HCT116 (cell line): ENCODE results near the gene PPP1CC. TPM values are rescaled to one million over a fixed set of nuclear protein-coding genes. Genes with fewer than 3 reads are reported as not detected.

Experiments
- ATAC-seq: fragments of 200-7000 bp; cut with Tn5 transposase; 2 replicates; pipeline ENCODE4 v1.9.1; 2020; ENCODE audit warnings: mild to moderate bottlenecking, moderate library complexity
- BruUV-seq: library from RNA; stranded (reverse); fragments of 400-500 nt; replicated peaks from 2 replicates; lab custom pipeline; 2021; lab: Mats Ljungman, UMichigan
- CTCF ChIA-PET: fragments of 300-600 bp; sonication (Branson Sonifier 250); formaldehyde crosslinking; loops from one replicate; lab custom pipeline; 2021; ENCODE audit warnings: antibody characterized with exemption; lab: Charles Lee
- POLR2A ChIA-PET: fragments of 300-600, 350-600 bp; sonication (Branson Sonifier 250); formaldehyde crosslinking; loops from one replicate; lab custom pipeline; 2021; ENCODE audit warnings: antibody characterized with exemption; lab: Charles Lee
- RAD21 ChIA-PET, 2 experiments: fragments of 300-600 bp; sonication (Branson Sonifier 250); formaldehyde crosslinking; loops; one replicate each; lab custom pipeline; 2023; ENCODE audit warnings: low total read pairs in 2 of 2; ENCODE audit not compliant: uncharacterized antibody in 2 of 2, unreplicated experiment in 2 of 2, low non-redundant PET in 1 of 2; lab: Charles Lee
- DNase-seq: peaks from one replicate; pipeline ENCODE4 v3.0.0-alpha.2; 2010; ENCODE audit warnings: low read depth, low spot score
- H2AFZ ChIP-seq: fragments of 200-600 bp; shearing (Covaris generic), sonication (generic); 2 replicates; pipeline ENCODE4 v1.6.1; 2017; ENCODE audit warnings: low read depth, mixed run types, mixed read lengths, antibody characterized with exemption, low read length; ENCODE audit not compliant: poor library complexity, severe bottlenecking
- H3K27ac ChIP-seq: 2 replicates; pipeline ENCODE4 v1.5.1; 2012; ENCODE audit warnings: low read depth, low read length
- H3K27me3 ChIP-seq: fragments of 200-600 bp; sonication (generic); 2 replicates; pipeline ENCODE4 v1.6.1; 2016; ENCODE audit warnings: mixed run types, low read length, mixed read lengths; ENCODE audit not compliant: insufficient read depth
- H3K36me3 ChIP-seq, 2 experiments: fragments of 200-500 bp in 1 of 2; fragments of 200-600 bp in 1 of 2; sonication (Bioruptor generic) in 1 of 2; sonication (generic) in 1 of 2; 2 replicates each; pipeline versions ENCODE4 v1.5.1 to v1.6.1; 2014 to 2016; ENCODE audit warnings: low read length in 2 of 2, inconsistent platforms in 1 of 2, mixed read lengths in 1 of 2, mixed run types in 1 of 2; ENCODE audit not compliant: insufficient read depth in 2 of 2, control insufficient read depth in 1 of 2
- H3K4me1 ChIP-seq, 2 experiments: fragments of 200-600 bp in 1 of 2; sonication (generic) in 1 of 2; 2 replicates each; pipeline versions ENCODE4 v1.5.1 to v1.6.1; 2012 to 2017; ENCODE audit warnings: low read length in 2 of 2, inconsistent platforms in 1 of 2, mild to moderate bottlenecking in 1 of 2, mixed read lengths in 1 of 2, mixed run types in 1 of 2, moderate library complexity in 1 of 2; ENCODE audit not compliant: insufficient read depth in 2 of 2, control insufficient read depth in 1 of 2
- H3K4me2 ChIP-seq: fragments of 200-600 bp; sonication (generic); 2 replicates; pipeline ENCODE4 v1.6.1; 2017; ENCODE audit warnings: mixed run types, low read length, mixed read lengths
- H3K4me3 ChIP-seq, 2 experiments: fragments of 200-600 bp in 1 of 2; sonication (generic) in 1 of 2; replicated peaks in 1 of 2; 2 replicates each; pipeline ENCODE4 v1.5.1; 2011 to 2016; ENCODE audit warnings: low read length in 2 of 2, control low read depth in 1 of 2, low read depth in 1 of 2, mild to moderate bottlenecking in 1 of 2, mixed read lengths in 1 of 2, mixed run types in 1 of 2
- H3K79me2 ChIP-seq: fragments of 200-600 bp; sonication (generic); 2 replicates; pipeline ENCODE4 v1.6.1; 2017; ENCODE audit warnings: mild to moderate bottlenecking, mixed run types, low read length, moderate library complexity, mixed read lengths; ENCODE audit not compliant: insufficient read depth
- H3K9ac ChIP-seq: fragments of 200-600 bp; sonication (generic); 2 replicates; pipeline ENCODE4 v1.6.1; 2016; ENCODE audit warnings: low read length, mixed read lengths
- H3K9me2 ChIP-seq: fragments of 200-600 bp; sonication (generic), shearing (Covaris generic); 2 replicates; pipeline ENCODE4 v1.6.1; 2017; ENCODE audit warnings: mixed run types, mild to moderate bottlenecking, moderate library complexity; ENCODE audit not compliant: insufficient read depth
- H3K9me3 ChIP-seq, 2 experiments: fragments of 200-500 bp in 1 of 2; fragments of 200-600 bp in 1 of 2; sonication (Bioruptor generic) in 1 of 2; sonication (generic) in 1 of 2; 2 replicates each; pipeline ENCODE4 v1.6.1; 2014 to 2017; ENCODE audit warnings: low read length in 2 of 2, mixed read lengths in 2 of 2, inconsistent platforms in 1 of 2, low read depth in 1 of 2, mild to moderate bottlenecking in 1 of 2, mixed run types in 1 of 2, moderate library complexity in 1 of 2; ENCODE audit not compliant: control insufficient read depth in 1 of 2, insufficient read depth in 1 of 2
- H4K20me1 ChIP-seq: fragments of 200-600 bp; sonication (generic), shearing (Covaris generic); 2 replicates; pipeline ENCODE4 v1.6.1; 2017; ENCODE audit warnings: mixed run types, mild to moderate bottlenecking, moderate library complexity; ENCODE audit not compliant: insufficient read depth
- CBX3 ChIP-seq: IDR thresholded peaks from 2 replicates; pipeline ENCODE4 v1.6.1; 2012; ENCODE audit warnings: low read depth
- CEBPB ChIP-seq: IDR thresholded peaks from 2 replicates; pipeline ENCODE4 v1.6.1; 2012; ENCODE audit warnings: low read depth
- EGR1 ChIP-seq: IDR thresholded peaks from 2 replicates; pipeline ENCODE4 v1.6.1; 2012; ENCODE audit warnings: low read depth
- ELF1 ChIP-seq: IDR thresholded peaks from 2 replicates; pipeline ENCODE4 v1.6.1; 2012; ENCODE audit warnings: low read depth, borderline replicate concordance
- EZH2phosphoT487 ChIP-seq: fragments of 200-600 bp; IDR thresholded peaks from 2 replicates; pipeline ENCODE4 v1.6.1; 2018; ENCODE audit warnings: antibody characterized with exemption, borderline replicate concordance
- JUND ChIP-seq: IDR thresholded peaks from 2 replicates; pipeline ENCODE4 v1.6.1; 2012
- POLR2A ChIP-seq: IDR thresholded peaks from 2 replicates; pipeline ENCODE4 v1.7.0; 2011; ENCODE audit warnings: borderline replicate concordance; ENCODE audit not compliant: insufficient read depth, insufficient read length; ENCODE audit errors: extremely low read depth
- POLR2AphosphoS5 ChIP-seq: IDR thresholded peaks from 2 replicates; pipeline ENCODE4 v1.6.1; 2011; ENCODE audit warnings: mild to moderate bottlenecking, low read depth, low read length, moderate library complexity
- RAD21 ChIP-seq: IDR thresholded peaks from 2 replicates; pipeline ENCODE4 v1.6.1; 2012; ENCODE audit warnings: low read depth, mild to moderate bottlenecking
- SIN3A ChIP-seq: IDR thresholded peaks from 2 replicates; pipeline ENCODE4 v1.6.1; 2012; ENCODE audit warnings: low read depth
- SRF ChIP-seq: IDR thresholded peaks from 2 replicates; pipeline ENCODE4 v1.6.1; 2012; ENCODE audit warnings: low read depth
- TCF7L2 ChIP-seq: IDR thresholded peaks from 2 replicates; pipeline ENCODE4 v1.7.0; 2011; ENCODE audit warnings: borderline replicate concordance, inconsistent platforms; ENCODE audit not compliant: insufficient read depth, insufficient read length; ENCODE audit errors: extremely low read depth
- YY1 ChIP-seq: IDR thresholded peaks from 2 replicates; pipeline ENCODE4 v1.6.1; 2011; ENCODE audit warnings: low read length, low read depth, moderate library complexity, mild to moderate bottlenecking; ENCODE audit not compliant: insufficient replicate concordance; ENCODE audit errors: extremely low read depth
- intact Hi-C: fragments of 100-400 bp; cut with micrococcal nuclease; formaldehyde crosslinking; loops from 2 replicates; pipeline ENCODE4 v1.10.0; 2022
- total RNA-seq: library from RNA; stranded (reverse); gene quantifications from one replicate; pipeline ENCODE4 v1.2.1, GENCODE V29; 2021; ENCODE audit not compliant: unreplicated experiment
- TF ChIP-seq, protein P1 (sequence below): IDR thresholded peaks from 2 replicates; pipeline ENCODE4 v1.6.1; 2012
- TF ChIP-seq, protein P2 (sequence below), 3 experiments: fragments of 200-600 bp in 1 of 3; sonication (generic) in 1 of 3; IDR thresholded peaks in 2 of 3; conservative IDR thresholded peaks in 1 of 3; 2 replicates each; pipeline ENCODE4 v1.5.1; 2012 to 2017; ENCODE audit warnings: low read depth in 2 of 3, low read length in 2 of 3, antibody characterized with exemption in 1 of 3, borderline replicate concordance in 1 of 3, control low read depth in 1 of 3, mild to moderate bottlenecking in 1 of 3, mixed read lengths in 1 of 3, mixed run types in 1 of 3, moderate library complexity in 1 of 3; ENCODE audit not compliant: insufficient read depth in 1 of 3
- TF ChIP-seq, protein P3 (sequence below): IDR thresholded peaks from 2 replicates; pipeline ENCODE4 v1.6.1; 2012
- TF ChIP-seq, protein P4 (sequence below): IDR thresholded peaks from 2 replicates; pipeline ENCODE4 v1.6.1; 2011; ENCODE audit warnings: mild to moderate bottlenecking, low read length, moderate library complexity; ENCODE audit not compliant: insufficient replicate concordance; ENCODE audit errors: extremely low read depth
- TF ChIP-seq, protein P5 (sequence below): IDR thresholded peaks from 2 replicates; pipeline ENCODE4 v1.6.1; 2012; ENCODE audit warnings: low read depth

The PPP1CC gene
- total RNA-seq, 1 experiment from 2014 or later: 248 TPM

DNA sequence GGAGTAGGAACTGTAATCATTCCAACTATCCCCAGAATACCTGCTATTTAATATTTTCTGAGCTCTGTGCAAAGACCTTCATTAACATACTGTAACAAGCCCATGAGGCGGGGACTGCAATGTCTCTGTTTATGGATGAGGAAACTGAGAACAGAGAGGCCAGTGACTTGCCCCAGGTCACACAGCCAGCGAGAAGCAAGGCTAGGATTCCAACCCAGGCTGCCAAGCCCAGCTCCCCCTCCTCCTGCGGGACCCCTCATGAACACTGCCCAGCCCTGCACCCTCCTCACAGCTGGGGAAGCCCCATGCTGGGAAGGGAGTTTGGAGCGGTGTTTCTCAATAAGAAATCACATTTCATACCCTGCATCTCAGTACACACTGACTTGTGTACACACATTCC lies 64.7 kb downstream of the PPP1CC start:
- no peaks in the 10 kb centered on the region for H3K79me2 ChIP-seq

More for the DNA sequence above, 64.7 kb downstream of the PPP1CC start:
- Histone ChIP-seq H2AFZ (no peak overlapping the region), H3K27ac (no peak overlapping the region), H3K4me1 (no peaks in the 10 kb centered on the region), H3K9ac (no peak overlapping the region), H3K4me2 (no peak overlapping the region), H3K36me3 (no peaks in the 10 kb centered on the region), H3K9me3 (no peaks in the 10 kb centered on the region), H3K4me3 (no peak overlapping the region), H3K9me2 (no peaks in the 10 kb centered on the region), H4K20me1 (no peaks in the 10 kb centered on the region), H3K27me3 (no peaks in the 10 kb centered on the region)
- ChIA-PET CTCF (no interaction called here), RAD21 (no interaction called here), POLR2A (no interaction called here)
- TF ChIP-seq SIN3A (no peak), SRF (no peak), TCF7L2 (no peak), JUND (no peak), ELF1 (no peak), RAD21 (no peak), EZH2phosphoT487 (no peak), CBX3 (no peak), EGR1 (no peak), POLR2AphosphoS5 (no peak), YY1 (no peak), POLR2A (no peak), CEBPB (no peak)
- TF ChIP-seq, protein P1, sequence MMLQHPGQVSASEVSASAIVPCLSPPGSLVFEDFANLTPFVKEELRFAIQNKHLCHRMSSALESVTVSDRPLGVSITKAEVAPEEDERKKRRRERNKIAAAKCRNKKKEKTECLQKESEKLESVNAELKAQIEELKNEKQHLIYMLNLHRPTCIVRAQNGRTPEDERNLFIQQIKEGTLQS: no peak
- TF ChIP-seq, protein P2, sequence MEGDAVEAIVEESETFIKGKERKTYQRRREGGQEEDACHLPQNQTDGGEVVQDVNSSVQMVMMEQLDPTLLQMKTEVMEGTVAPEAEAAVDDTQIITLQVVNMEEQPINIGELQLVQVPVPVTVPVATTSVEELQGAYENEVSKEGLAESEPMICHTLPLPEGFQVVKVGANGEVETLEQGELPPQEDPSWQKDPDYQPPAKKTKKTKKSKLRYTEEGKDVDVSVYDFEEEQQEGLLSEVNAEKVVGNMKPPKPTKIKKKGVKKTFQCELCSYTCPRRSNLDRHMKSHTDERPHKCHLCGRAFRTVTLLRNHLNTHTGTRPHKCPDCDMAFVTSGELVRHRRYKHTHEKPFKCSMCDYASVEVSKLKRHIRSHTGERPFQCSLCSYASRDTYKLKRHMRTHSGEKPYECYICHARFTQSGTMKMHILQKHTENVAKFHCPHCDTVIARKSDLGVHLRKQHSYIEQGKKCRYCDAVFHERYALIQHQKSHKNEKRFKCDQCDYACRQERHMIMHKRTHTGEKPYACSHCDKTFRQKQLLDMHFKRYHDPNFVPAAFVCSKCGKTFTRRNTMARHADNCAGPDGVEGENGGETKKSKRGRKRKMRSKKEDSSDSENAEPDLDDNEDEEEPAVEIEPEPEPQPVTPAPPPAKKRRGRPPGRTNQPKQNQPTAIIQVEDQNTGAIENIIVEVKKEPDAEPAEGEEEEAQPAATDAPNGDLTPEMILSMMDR (IDR thresholded peaks at IDR 0.05 in 2 of 3, conservative IDR thresholded peaks at IDR 0.05 in 1 of 3; ENCODE audit: borderline replicate concordance in 1 of 3, insufficient read depth in 1 of 3, low read depth in 2 of 3, low read length in 2 of 3): no peak
- TF ChIP-seq, protein P3, sequence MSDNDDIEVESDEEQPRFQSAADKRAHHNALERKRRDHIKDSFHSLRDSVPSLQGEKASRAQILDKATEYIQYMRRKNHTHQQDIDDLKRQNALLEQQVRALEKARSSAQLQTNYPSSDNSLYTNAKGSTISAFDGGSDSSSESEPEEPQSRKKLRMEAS: no peak
- TF ChIP-seq, protein P4, sequence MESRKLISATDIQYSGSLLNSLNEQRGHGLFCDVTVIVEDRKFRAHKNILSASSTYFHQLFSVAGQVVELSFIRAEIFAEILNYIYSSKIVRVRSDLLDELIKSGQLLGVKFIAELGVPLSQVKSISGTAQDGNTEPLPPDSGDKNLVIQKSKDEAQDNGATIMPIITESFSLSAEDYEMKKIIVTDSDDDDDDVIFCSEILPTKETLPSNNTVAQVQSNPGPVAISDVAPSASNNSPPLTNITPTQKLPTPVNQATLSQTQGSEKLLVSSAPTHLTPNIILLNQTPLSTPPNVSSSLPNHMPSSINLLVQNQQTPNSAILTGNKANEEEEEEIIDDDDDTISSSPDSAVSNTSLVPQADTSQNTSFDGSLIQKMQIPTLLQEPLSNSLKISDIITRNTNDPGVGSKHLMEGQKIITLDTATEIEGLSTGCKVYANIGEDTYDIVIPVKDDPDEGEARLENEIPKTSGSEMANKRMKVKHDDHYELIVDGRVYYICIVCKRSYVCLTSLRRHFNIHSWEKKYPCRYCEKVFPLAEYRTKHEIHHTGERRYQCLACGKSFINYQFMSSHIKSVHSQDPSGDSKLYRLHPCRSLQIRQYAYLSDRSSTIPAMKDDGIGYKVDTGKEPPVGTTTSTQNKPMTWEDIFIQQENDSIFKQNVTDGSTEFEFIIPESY: no peak
- TF ChIP-seq, protein P5, sequence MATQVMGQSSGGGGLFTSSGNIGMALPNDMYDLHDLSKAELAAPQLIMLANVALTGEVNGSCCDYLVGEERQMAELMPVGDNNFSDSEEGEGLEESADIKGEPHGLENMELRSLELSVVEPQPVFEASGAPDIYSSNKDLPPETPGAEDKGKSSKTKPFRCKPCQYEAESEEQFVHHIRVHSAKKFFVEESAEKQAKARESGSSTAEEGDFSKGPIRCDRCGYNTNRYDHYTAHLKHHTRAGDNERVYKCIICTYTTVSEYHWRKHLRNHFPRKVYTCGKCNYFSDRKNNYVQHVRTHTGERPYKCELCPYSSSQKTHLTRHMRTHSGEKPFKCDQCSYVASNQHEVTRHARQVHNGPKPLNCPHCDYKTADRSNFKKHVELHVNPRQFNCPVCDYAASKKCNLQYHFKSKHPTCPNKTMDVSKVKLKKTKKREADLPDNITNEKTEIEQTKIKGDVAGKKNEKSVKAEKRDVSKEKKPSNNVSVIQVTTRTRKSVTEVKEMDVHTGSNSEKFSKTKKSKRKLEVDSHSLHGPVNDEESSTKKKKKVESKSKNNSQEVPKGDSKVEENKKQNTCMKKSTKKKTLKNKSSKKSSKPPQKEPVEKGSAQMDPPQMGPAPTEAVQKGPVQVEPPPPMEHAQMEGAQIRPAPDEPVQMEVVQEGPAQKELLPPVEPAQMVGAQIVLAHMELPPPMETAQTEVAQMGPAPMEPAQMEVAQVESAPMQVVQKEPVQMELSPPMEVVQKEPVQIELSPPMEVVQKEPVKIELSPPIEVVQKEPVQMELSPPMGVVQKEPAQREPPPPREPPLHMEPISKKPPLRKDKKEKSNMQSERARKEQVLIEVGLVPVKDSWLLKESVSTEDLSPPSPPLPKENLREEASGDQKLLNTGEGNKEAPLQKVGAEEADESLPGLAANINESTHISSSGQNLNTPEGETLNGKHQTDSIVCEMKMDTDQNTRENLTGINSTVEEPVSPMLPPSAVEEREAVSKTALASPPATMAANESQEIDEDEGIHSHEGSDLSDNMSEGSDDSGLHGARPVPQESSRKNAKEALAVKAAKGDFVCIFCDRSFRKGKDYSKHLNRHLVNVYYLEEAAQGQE: no peak
- no peak for ATAC-seq
- intact Hi-C loops: no loop called here
- no TSS peak for BruUV-seq
- DNase-seq: no peak
